Testis (tissue), 3 donors: ENCODE data around the gene CHRNA1. TPM values are rescaled to one million over a fixed set of nuclear protein-coding genes. Genes with fewer than 3 reads are reported as not detected.

Source experiments
- DNase-seq: peaks from one replicate; pipeline ENCODE4 v3.0.0-alpha.2; 2019
- H3K27ac ChIP-seq, 2 donors: fragments of 200-600 bp; sonication (generic); one replicate each; pipeline ENCODE4 v1.5.1; 2019
- H3K27me3 ChIP-seq: fragments of 200-600 bp; sonication (generic); one replicate; pipeline ENCODE4 v1.5.1; 2019
- H3K36me3 ChIP-seq: fragments of 200-600 bp; sonication (generic); one replicate; pipeline ENCODE4 v1.5.1; 2017; ENCODE audit warnings: low read depth; ENCODE audit errors: missing control alignments
- H3K4me1 ChIP-seq: fragments of 200-600 bp; sonication (generic); one replicate; pipeline ENCODE4 v1.5.1; 2019
- H3K4me3 ChIP-seq, 2 donors: fragments of 200-600 bp; sonication (generic); one replicate each; pipeline ENCODE4 v1.5.1; 2017 to 2019
- H3K9me3 ChIP-seq: fragments of 200-600 bp; sonication (generic); one replicate; pipeline ENCODE4 v1.5.1; 2017
- POLR2A ChIP-seq: fragments of 450-650 bp; IDR thresholded peaks from one replicate; pipeline ENCODE4 v1.6.1; 2017; ENCODE audit warnings: antibody characterized with exemption, mild to moderate bottlenecking, moderate library complexity
- WGBS, 2 donors: methylation state at CpG; one replicate each; pipeline ENCODE4 v1.1.5; 2018; 5-methylcytosine and 5-hydroxymethylcytosine counted together
- intact Hi-C: fragments of 100-400 bp; cut with DNase I; formaldehyde crosslinking; loops from one replicate; pipeline ENCODE4 v1.15.1; 2023; ENCODE audit warnings: low total_unique reads
- polyA plus RNA-seq: library from polyadenylated mRNA; stranded (reverse); fragments of 350-450 nt; fragmentation: Illumina TruSeq; extraction: RNeasy Lipid Tissue Mini Kit (QIAGEN cat#74804); gene quantifications from one replicate; pipeline ENCODE4 v1.2.3, GENCODE V29; 2014; ENCODE audit warnings: low read depth, low replicate concordance; ENCODE audit not compliant: insufficient read depth
- total RNA-seq, 2 donors: library from RNA; depleted of rRNA; stranded (reverse); fragments of >200 nt; gene quantifications; one replicate each; pipeline ENCODE4 v1.2.3, GENCODE V29; 2016
- TF ChIP-seq, protein P1 (sequence below), 3 experiments: fragments of 450-650 bp in 2 of 3; fragments of 200-600 bp in 1 of 3; sonication (generic) in 1 of 3; IDR thresholded peaks; one replicate each; pipeline ENCODE4 v1.5.1; 2016 to 2019; ENCODE audit warnings: antibody characterized with exemption in 3 of 3, mild to moderate bottlenecking in 2 of 3, moderate library complexity in 1 of 3

CHRNA1 gene
- total and polyA plus RNA-seq, 3 donors from 2014 or later, result 0.25 to 2.7 (median 1.2) TPM

DNA sequence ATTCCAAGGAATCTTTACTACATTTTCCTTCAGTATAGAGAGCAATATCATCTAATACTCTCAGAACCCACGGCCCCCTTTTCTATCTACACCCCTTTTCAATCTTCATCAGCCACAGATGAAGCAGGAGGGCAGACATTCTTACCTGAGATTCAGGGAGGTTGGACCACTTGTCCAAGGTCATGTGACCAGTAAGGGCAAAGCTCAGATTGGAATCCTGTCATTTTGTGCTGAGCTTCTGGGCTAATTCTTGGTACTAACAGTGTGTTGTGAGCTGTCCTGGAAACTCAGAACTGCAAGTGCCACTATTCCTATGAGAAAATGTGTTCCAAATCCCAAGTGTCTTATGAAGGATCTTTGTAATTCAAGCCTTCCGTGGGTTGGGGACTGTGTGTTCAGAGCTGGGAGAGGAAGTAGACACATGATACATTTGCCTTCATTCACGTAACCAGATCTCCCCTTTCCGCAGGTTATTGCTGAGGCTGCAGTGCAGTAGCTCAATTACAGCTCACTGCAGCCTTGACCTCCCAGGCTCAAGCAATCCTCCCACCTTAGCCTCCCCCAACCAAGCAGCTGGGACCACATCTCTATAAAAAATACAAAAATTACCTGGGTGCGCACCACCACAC, 3.3 kb downstream of the CHRNA1 start:
- Histone ChIP-seq H3K4me1 (no peaks in the 10 kb centered on the region), H3K36me3 (no peaks in the 10 kb centered on the region), H3K9me3 (no peaks in the 10 kb centered on the region), H3K27ac (no peak overlapping the region), H3K27me3 (no peaks in the 10 kb centered on the region), H3K4me3 (no peak overlapping the region)
- WGBS, 2 donors, result 73 to 85% methylated on average over 5 of the region's 5 CpGs
- TF ChIP-seq, protein P1, sequence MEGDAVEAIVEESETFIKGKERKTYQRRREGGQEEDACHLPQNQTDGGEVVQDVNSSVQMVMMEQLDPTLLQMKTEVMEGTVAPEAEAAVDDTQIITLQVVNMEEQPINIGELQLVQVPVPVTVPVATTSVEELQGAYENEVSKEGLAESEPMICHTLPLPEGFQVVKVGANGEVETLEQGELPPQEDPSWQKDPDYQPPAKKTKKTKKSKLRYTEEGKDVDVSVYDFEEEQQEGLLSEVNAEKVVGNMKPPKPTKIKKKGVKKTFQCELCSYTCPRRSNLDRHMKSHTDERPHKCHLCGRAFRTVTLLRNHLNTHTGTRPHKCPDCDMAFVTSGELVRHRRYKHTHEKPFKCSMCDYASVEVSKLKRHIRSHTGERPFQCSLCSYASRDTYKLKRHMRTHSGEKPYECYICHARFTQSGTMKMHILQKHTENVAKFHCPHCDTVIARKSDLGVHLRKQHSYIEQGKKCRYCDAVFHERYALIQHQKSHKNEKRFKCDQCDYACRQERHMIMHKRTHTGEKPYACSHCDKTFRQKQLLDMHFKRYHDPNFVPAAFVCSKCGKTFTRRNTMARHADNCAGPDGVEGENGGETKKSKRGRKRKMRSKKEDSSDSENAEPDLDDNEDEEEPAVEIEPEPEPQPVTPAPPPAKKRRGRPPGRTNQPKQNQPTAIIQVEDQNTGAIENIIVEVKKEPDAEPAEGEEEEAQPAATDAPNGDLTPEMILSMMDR (IDR thresholded peaks at IDR 0.05), result no peak
- TF ChIP-seq POLR2A, result no peak
- intact Hi-C loops, result no loop called here
- DNase-seq, result no peak

GRCh38 chr2:174759381-174760065, 4.7 kb downstream of the CHRNA1 start:
- intact Hi-C loops, result no loop called here
- H3K9me3 ChIP-seq, result no peaks in the 10 kb centered on the region
- H3K4me3 ChIP-seq, result no peak overlapping the region
- H3K27ac ChIP-seq, result no peak overlapping the region
- 83 to 94% methylated on average over 10 to 11 of the region's 11 CpGs for WGBS, 2 donors
- no peak for TF ChIP-seq POLR2A
- TF ChIP-seq, protein P1 (IDR thresholded peaks at IDR 0.05), result no peak
- no peaks in the 10 kb centered on the region for H3K36me3 ChIP-seq
- no peaks in the 10 kb centered on the region for H3K4me1 ChIP-seq
- DNase-seq, result no peak
- no peaks in the 10 kb centered on the region for H3K27me3 ChIP-seq

GRCh38 chr2:174756743-174757142, 7.5 kb downstream of the CHRNA1 start:
- no peak overlapping the region for H3K27ac ChIP-seq
- H3K9me3 ChIP-seq, result no peaks in the 10 kb centered on the region

GRCh38 chr2:174753038-174753633, 11.1 kb downstream of the CHRNA1 start:
- H3K9me3 ChIP-seq, result no peaks in the 10 kb centered on the region
- 88 to 94% methylated on average over 13 of the region's 13 CpGs for WGBS, 2 donors
- no peak overlapping the region for H3K4me3 ChIP-seq
- no peak for DNase-seq
- no peak for TF ChIP-seq POLR2A
- TF ChIP-seq, protein P1 (IDR thresholded peaks at IDR 0.05), result no peak
- intact Hi-C loops, result no loop called here
- no peak overlapping the region for H3K27ac ChIP-seq
- no peaks in the 10 kb centered on the region for H3K4me1 ChIP-seq
- H3K36me3 ChIP-seq, result no peaks in the 10 kb centered on the region
- H3K27me3 ChIP-seq, result no peaks in the 10 kb centered on the region

More at GRCh38 chr2:174756743-174757142, 7.5 kb downstream of the CHRNA1 start:
- intact Hi-C loops, result no loop called here
- WGBS, 2 donors, result 69 to 70% methylated on average over 10 of the region's 10 CpGs
- H3K36me3 ChIP-seq, result no peaks in the 10 kb centered on the region
- DNase-seq, result no peak
- no peaks in the 10 kb centered on the region for H3K4me1 ChIP-seq
- TF ChIP-seq, protein P1 (IDR thresholded peaks at IDR 0.05), result no peak
- TF ChIP-seq POLR2A, result no peak
- no peaks in the 10 kb centered on the region for H3K27me3 ChIP-seq
- H3K4me3 ChIP-seq, result no peak overlapping the region
